ENCODE measurements around the gene PNPT1.

The PNPT1 gene

DNA sequence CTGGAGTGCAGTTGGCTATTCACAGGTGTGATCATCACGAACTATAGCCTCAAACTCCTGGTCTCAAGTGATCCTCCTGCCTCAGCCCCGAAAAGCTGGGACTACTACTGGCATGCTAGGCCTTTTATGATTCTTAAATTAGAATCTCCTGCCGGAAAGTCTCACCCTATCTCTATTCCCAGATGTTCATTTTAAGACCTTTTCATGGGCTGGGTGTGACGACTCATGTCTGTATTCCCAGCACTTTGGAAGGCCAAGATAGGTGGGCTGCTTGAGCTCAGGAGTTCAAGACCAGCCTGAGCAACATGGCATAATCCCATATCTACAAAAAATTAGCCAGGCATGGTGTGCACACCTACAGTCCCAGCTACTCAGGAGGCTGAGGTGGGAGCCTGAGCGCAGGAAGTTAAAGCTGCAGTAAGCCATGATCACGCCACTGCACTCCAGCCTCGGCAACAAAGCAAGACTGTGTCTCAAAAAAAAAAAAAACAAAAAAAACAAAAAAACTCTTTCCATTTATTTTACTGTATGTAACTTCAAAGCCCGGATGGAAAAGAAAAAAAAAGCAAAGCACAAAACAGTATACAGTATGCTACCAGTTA lies 84.3 kb downstream of the PNPT1 start:
- no peak overlapping the region for H3K27ac ChIP-seq (ENCODE audit: low read length)
- no peak overlapping the region for H2AFZ ChIP-seq (ENCODE audit: low read depth, low read length)
- no peak overlapping the region for H3K9ac ChIP-seq (ENCODE audit: low read length)
- peaks cover 97% of the 10 kb centered on the region for H3K79me2 ChIP-seq (ENCODE audit: low read length)
- peaks cover 36% of the 10 kb centered on the region for H3K36me3 ChIP-seq (replicated peaks; ENCODE audit: low read depth, low read length)
- H3K4me1 ChIP-seq (ENCODE audit: low read length), result no peaks in the 10 kb centered on the region
- no peak overlapping the region for H3K4me2 ChIP-seq (ENCODE audit: low read length)
- H3K4me3 ChIP-seq (ENCODE audit: low read length), result no peak overlapping the region
- 0 out of 2 replicates have a peak, but pooled peaks cover 2% of the 10 kb centered on the region for H4K20me1 ChIP-seq (ENCODE audit: insufficient read depth, low read length)
- H3K27me3 ChIP-seq (ENCODE audit: low read depth, low read length), result no peaks in the 10 kb centered on the region
- no peaks in the 10 kb centered on the region for H3K9me3 ChIP-seq (ENCODE audit: insufficient read depth, low read length)
- TF ChIP-seq, protein P1, sequence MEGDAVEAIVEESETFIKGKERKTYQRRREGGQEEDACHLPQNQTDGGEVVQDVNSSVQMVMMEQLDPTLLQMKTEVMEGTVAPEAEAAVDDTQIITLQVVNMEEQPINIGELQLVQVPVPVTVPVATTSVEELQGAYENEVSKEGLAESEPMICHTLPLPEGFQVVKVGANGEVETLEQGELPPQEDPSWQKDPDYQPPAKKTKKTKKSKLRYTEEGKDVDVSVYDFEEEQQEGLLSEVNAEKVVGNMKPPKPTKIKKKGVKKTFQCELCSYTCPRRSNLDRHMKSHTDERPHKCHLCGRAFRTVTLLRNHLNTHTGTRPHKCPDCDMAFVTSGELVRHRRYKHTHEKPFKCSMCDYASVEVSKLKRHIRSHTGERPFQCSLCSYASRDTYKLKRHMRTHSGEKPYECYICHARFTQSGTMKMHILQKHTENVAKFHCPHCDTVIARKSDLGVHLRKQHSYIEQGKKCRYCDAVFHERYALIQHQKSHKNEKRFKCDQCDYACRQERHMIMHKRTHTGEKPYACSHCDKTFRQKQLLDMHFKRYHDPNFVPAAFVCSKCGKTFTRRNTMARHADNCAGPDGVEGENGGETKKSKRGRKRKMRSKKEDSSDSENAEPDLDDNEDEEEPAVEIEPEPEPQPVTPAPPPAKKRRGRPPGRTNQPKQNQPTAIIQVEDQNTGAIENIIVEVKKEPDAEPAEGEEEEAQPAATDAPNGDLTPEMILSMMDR (IDR thresholded peaks at IDR 0.05; ENCODE audit: low read depth, low read length), result no peak
- no peak for TF ChIP-seq EZH2phosphoT487 (IDR thresholded peaks at IDR 0.05; ENCODE audit: low read depth)

DNA sequence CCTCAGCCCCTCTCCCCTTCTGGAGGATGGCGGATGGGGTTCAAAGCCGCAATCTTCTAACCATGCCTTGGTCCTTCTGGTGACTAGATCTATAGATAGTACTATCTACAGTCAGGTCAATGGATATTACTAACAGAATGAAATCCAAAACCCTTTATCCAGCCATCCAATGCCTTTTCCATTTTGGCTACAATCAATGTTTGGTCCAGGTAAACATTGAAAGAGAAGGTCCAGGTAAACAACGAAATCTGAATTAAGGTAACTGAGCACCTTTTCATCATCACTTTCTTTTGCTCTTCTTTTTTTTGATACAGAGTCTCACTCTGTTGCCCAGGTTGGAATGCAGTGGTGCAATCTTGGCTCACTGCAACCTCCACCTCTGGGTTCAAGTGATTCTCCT lies 85.9 kb downstream of the PNPT1 start:
- Histone ChIP-seq H4K20me1 (ENCODE audit: insufficient read depth, low read length) (0 out of 2 replicates have a peak, but pooled peaks cover 4% of the 10 kb centered on the region), H3K36me3 (replicated peaks; ENCODE audit: low read depth, low read length) (peaks cover 31% of the 10 kb centered on the region), H2AFZ (ENCODE audit: low read depth, low read length) (no peak overlapping the region), H3K4me1 (ENCODE audit: low read length) (no peaks in the 10 kb centered on the region), H3K27me3 (ENCODE audit: low read depth, low read length) (no peaks in the 10 kb centered on the region), H3K4me3 (ENCODE audit: low read length) (no peak overlapping the region), H3K9ac (ENCODE audit: low read length) (no peak overlapping the region), H3K79me2 (ENCODE audit: low read length) (peaks cover 99% of the 10 kb centered on the region), H3K4me2 (ENCODE audit: low read length) (no peak overlapping the region), H3K27ac (ENCODE audit: low read length) (no peak overlapping the region), H3K9me3 (ENCODE audit: insufficient read depth, low read length) (no peaks in the 10 kb centered on the region)
- TF ChIP-seq, protein P1 (IDR thresholded peaks at IDR 0.05; ENCODE audit: low read depth, low read length), result no peak
- no peak for TF ChIP-seq EZH2phosphoT487 (IDR thresholded peaks at IDR 0.05; ENCODE audit: low read depth)

DNA sequence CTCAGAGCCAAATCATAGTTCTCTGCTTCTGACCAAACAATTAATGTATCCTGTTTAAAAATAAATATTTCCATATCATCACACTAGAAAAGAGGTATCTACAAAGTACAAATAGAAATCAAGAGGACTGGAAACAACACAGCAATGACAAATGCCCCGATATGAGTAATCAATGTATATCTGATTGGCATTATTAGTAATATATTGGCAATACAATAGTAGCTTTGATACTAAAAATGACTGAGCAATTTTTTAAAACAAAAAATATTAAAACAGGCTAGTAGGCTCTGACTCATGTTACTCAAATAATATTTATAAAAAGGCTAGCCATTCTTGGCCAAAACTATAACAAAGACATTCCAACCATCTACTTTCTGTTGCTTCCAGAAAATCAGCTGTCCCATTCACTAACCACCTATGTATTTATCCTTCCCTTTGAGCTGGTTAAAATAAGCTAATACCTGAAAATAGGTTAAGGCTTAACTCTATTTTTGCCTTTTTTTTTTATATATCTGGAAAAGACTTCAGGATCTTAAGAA lies 89.5 kb downstream of the PNPT1 start:
- Histone ChIP-seq H3K4me2 (ENCODE audit: low read length) (no peak overlapping the region), H3K9ac (ENCODE audit: low read length) (no peak overlapping the region), H3K79me2 (ENCODE audit: low read length) (peaks cover 90% of the 10 kb centered on the region), H3K4me3 (ENCODE audit: low read length) (no peak overlapping the region), H3K36me3 (replicated peaks; ENCODE audit: low read depth, low read length) (peaks cover 31% of the 10 kb centered on the region), H2AFZ (ENCODE audit: low read depth, low read length) (no peak overlapping the region), H3K27me3 (ENCODE audit: low read depth, low read length) (no peaks in the 10 kb centered on the region), H3K9me3 (ENCODE audit: insufficient read depth, low read length) (no peaks in the 10 kb centered on the region), H3K27ac (ENCODE audit: low read length) (no peak overlapping the region), H4K20me1 (ENCODE audit: insufficient read depth, low read length) (0 out of 2 replicates have a peak, but pooled peaks cover 4% of the 10 kb centered on the region), H3K4me1 (ENCODE audit: low read length) (no peaks in the 10 kb centered on the region)
- TF ChIP-seq, protein P1 (IDR thresholded peaks at IDR 0.05; ENCODE audit: low read depth, low read length), result no peak
- no peak for TF ChIP-seq EZH2phosphoT487 (IDR thresholded peaks at IDR 0.05; ENCODE audit: low read depth)

DNA sequence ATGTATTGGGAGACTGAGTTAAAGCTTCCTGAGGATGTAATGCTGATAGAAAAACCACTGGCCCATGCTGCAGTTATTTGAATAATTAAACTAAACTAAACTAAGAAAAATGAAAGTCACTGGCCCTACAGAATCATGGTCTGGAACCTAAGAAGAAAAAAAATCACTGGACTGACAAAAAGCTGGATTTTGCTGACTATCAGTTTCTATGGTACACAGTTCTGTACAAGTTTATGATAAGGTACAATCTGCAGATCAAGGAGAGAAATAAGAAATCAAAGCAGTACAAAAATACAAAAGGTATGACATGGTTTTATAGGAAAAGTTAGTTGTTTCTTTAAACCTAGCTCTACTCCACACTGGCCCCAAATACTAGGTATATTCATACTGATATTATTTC lies 91.8 kb downstream of the PNPT1 start:
- Histone ChIP-seq H3K27me3 (ENCODE audit: low read depth, low read length) (no peaks in the 10 kb centered on the region), H3K4me2 (ENCODE audit: low read length) (no peak overlapping the region), H3K4me1 (ENCODE audit: low read length) (no peaks in the 10 kb centered on the region), H3K9ac (ENCODE audit: low read length) (no peak overlapping the region), H3K4me3 (ENCODE audit: low read length) (no peak overlapping the region), H3K9me3 (ENCODE audit: insufficient read depth, low read length) (no peaks in the 10 kb centered on the region), H3K36me3 (replicated peaks; ENCODE audit: low read depth, low read length) (peaks cover 41% of the 10 kb centered on the region), H3K79me2 (ENCODE audit: low read length) (peaks cover 72% of the 10 kb centered on the region), H4K20me1 (ENCODE audit: insufficient read depth, low read length) (0 out of 2 replicates have a peak, but pooled peaks cover 4% of the 10 kb centered on the region), H3K27ac (ENCODE audit: low read length) (no peak overlapping the region), H2AFZ (ENCODE audit: low read depth, low read length) (no peak overlapping the region)
- TF ChIP-seq, protein P1 (IDR thresholded peaks at IDR 0.05; ENCODE audit: low read depth, low read length), result no peak
- no peak for TF ChIP-seq EZH2phosphoT487 (IDR thresholded peaks at IDR 0.05; ENCODE audit: low read depth)

Data from OCI-LY3 (cell line).